GM19238 (cell line): ENCODE results near the gene PHETA1.
"Not testable (repeated sequence)": the region's sequence is repeated elsewhere in the genome, so short reads cannot be mapped to it uniquely, and the experiment has no call there.

Experiments used
- DNase-seq: peaks from one replicate; pipeline ENCODE4 v3.0.0; 2011; ENCODE audit warnings: low spot score; ENCODE audit not compliant: insufficient read length

Gene PHETA1

GRCh38 chr12:111373231-111373630, 4.3 kb upstream of the PHETA1 start:
- not testable (repeated sequence) for DNase-seq

GRCh38 chr12:111369496-111370220, 763 bp upstream of the PHETA1 start:
- no peak for DNase-seq

GRCh38 chr12:111368291-111368787, 556 bp downstream of the PHETA1 start:
- peak; percentile 22 for DNase-seq

GRCh38 chr12:111367661-111368221, 1.2 kb downstream of the PHETA1 start:
- DNase-seq, result no peak

- DNase-seq, result no peak
Measured at GRCh38 chr12:111366583-111366982, 2.3 kb downstream of the PHETA1 start.

- no peak for DNase-seq
Measured at GRCh38 chr12:111366075-111366474, 2.8 kb downstream of the PHETA1 start.

- DNase-seq, result no peak
Measured at GRCh38 chr12:111363578-111363977, 5.3 kb downstream of the PHETA1 start.

- DNase-seq, result no peak
Measured at GRCh38 chr12:111362687-111363475, 6.0 kb downstream of the PHETA1 start.

GRCh38 chr12:111361717-111362576, 6.9 kb downstream of the PHETA1 start:
- no peak for DNase-seq

- no peak for DNase-seq
Measured at GRCh38 chr12:111361073-111361716, 7.7 kb downstream of the PHETA1 start.

GRCh38 chr12:111360325-111360930, 8.5 kb downstream of the PHETA1 start:
- no peak for DNase-seq

- no peak for DNase-seq
Measured at GRCh38 chr12:111359914-111360276, 9.0 kb downstream of the PHETA1 start.

- DNase-seq, result no peak
Measured at GRCh38 chr12:111359231-111359913, 9.5 kb downstream of the PHETA1 start.

- peak; percentile 23 for DNase-seq
Measured at GRCh38 chr12:111355201-111355925, 13.5 kb downstream of the PHETA1 start.

GRCh38 chr12:111354511-111354910, 14.4 kb downstream of the PHETA1 start:
- no peak for DNase-seq

- DNase-seq, result no peak
Measured at GRCh38 chr12:111353603-111354295, 15.1 kb downstream of the PHETA1 start.

- DNase-seq, result no peak
Measured at GRCh38 chr12:111353026-111353425, 15.9 kb downstream of the PHETA1 start.

GRCh38 chr12:111352296-111352993, 16.4 kb downstream of the PHETA1 start:
- no peak for DNase-seq
